SK-N-SH (cell line): Measurements from ENCODE around the gene ZNF507. TPM values are rescaled to one million over a fixed set of nuclear protein-coding genes. Genes with fewer than 3 reads are reported as not detected.

Experiments
- CTCF ChIA-PET: fragments of 300-600, 350-600 bp; formaldehyde crosslinking; extraction: SDS; loops from one replicate; lab custom pipeline; 2021; lab: Yijun Ruan, JAX
- POLR2A ChIA-PET: fragments of 350-600 bp; sonication (Branson Sonifier 250); formaldehyde crosslinking; extraction: SDS; loops from one replicate; lab custom pipeline; 2020; ENCODE audit warnings: antibody characterized with exemption, inconsistent platforms; lab: Yijun Ruan, JAX
- DNase-seq: peaks from one replicate; pipeline ENCODE4 v3.0.0; 2012
- H2AFZ ChIP-seq: fragments of 200-600 bp; sonication (generic); 2 replicates; pipeline ENCODE4 v1.8.1; 2016; ENCODE audit warnings: antibody characterized with exemption, mild to moderate bottlenecking, low read depth
- H3F3A ChIP-seq: fragments of 200-600 bp; sonication (generic); replicated peaks from 2 replicates; pipeline ENCODE3; 2016; ENCODE audit warnings: antibody characterized with exemption, mild to moderate bottlenecking; ENCODE audit not compliant: insufficient read depth
- H3K27ac ChIP-seq, 2 experiments: fragments of 200-500 bp in 1 of 2; fragments of 200-600 bp in 1 of 2; sonication (Bioruptor generic) in 1 of 2; sonication (generic), shearing (Covaris generic) in 1 of 2; 2 replicates each; pipeline versions ENCODE4 v1.5.1 to v1.6.1; 2014 to 2016; ENCODE audit warnings: low read depth in 2 of 2, inconsistent platforms in 1 of 2, low read length in 1 of 2, mild to moderate bottlenecking in 1 of 2, mixed read lengths in 1 of 2
- H3K27me3 ChIP-seq: fragments of 200-600 bp; sonication (generic), shearing (Covaris generic); 2 replicates; pipeline ENCODE4 v1.6.1; 2016; ENCODE audit warnings: mixed run types; ENCODE audit not compliant: insufficient read depth
- H3K36me3 ChIP-seq, 2 experiments: fragments of 200-500 bp in 1 of 2; fragments of 200-600 bp in 1 of 2; sonication (Bioruptor generic) in 1 of 2; sonication (generic) in 1 of 2; replicated peaks in 1 of 2; 2 replicates each; pipeline versions ENCODE3 to v1.5.1; 2014 to 2016; ENCODE audit warnings: low read length in 1 of 2, mild to moderate bottlenecking in 1 of 2; ENCODE audit not compliant: insufficient read depth in 2 of 2, control insufficient read depth in 1 of 2
- H3K4me1 ChIP-seq, 2 experiments: fragments of 200-500 bp in 1 of 2; fragments of 200-600 bp in 1 of 2; sonication (Bioruptor generic) in 1 of 2; sonication (generic), shearing (Covaris generic) in 1 of 2; 2 replicates each; pipeline versions ENCODE4 v1.5.1 to v1.6.1; 2014 to 2016; ENCODE audit warnings: low read depth in 1 of 2, low read length in 1 of 2, mixed run types in 1 of 2; ENCODE audit not compliant: insufficient read depth in 2 of 2, control insufficient read depth in 1 of 2
- H3K4me2 ChIP-seq: fragments of 200-600 bp; sonication (generic), shearing (Covaris generic); 2 replicates; pipeline ENCODE4 v1.6.1; 2017; ENCODE audit warnings: mixed run types
- H3K4me3 ChIP-seq, 2 experiments: fragments of 200-500 bp in 1 of 2; fragments of 200-600 bp in 1 of 2; sonication (Bioruptor generic) in 1 of 2; sonication (generic), shearing (Covaris generic) in 1 of 2; 2 replicates each; pipeline versions ENCODE4 v1.5.1 to v1.8.1; 2014 to 2016; ENCODE audit warnings: low read depth in 2 of 2, inconsistent platforms in 1 of 2, low read length in 1 of 2, mild to moderate bottlenecking in 1 of 2, mixed read lengths in 1 of 2, moderate library complexity in 1 of 2
- H3K79me2 ChIP-seq: fragments of 200-600 bp; sonication (generic); 2 replicates; pipeline ENCODE4 v1.8.1; 2017; ENCODE audit warnings: mild to moderate bottlenecking; ENCODE audit not compliant: insufficient read depth
- H3K9ac ChIP-seq: fragments of 200-600 bp; sonication (generic); 2 replicates; pipeline ENCODE4 v1.6.1; 2017; ENCODE audit warnings: mixed run types
- H3K9me2 ChIP-seq: fragments of 200-600 bp; sonication (generic); 2 replicates; pipeline ENCODE4 v1.6.1; 2017; ENCODE audit warnings: mixed run types
- H3K9me3 ChIP-seq: fragments of 200-600 bp; sonication (generic); 2 replicates; pipeline ENCODE4 v1.6.1; 2017; ENCODE audit warnings: mixed run types, mild to moderate bottlenecking, moderate library complexity
- H4K20me1 ChIP-seq: fragments of 200-600 bp; sonication (generic); 2 replicates; pipeline ENCODE4 v1.6.1; 2017; ENCODE audit warnings: mild to moderate bottlenecking, mixed run types; ENCODE audit not compliant: insufficient read depth
- ELF1 ChIP-seq: IDR thresholded peaks from 2 replicates; pipeline ENCODE4 v1.4.0; 2012
- EP300 ChIP-seq, 2 experiments: IDR thresholded peaks; 2 replicates each; pipeline versions ENCODE4 v1.4.0 to v1.6.1; 2012; ENCODE audit warnings: borderline replicate concordance in 1 of 2, low read depth in 1 of 2, low read length in 1 of 2
- FOXJ3 ChIP-seq: sonication (generic); formaldehyde crosslinking; IDR thresholded peaks from 2 replicates; pipeline ENCODE4 v1.5.1; 2020; ENCODE audit warnings: mild to moderate bottlenecking, missing genetic modification reagents
- FOXM1 ChIP-seq: IDR thresholded peaks from 2 replicates; pipeline ENCODE4 v1.4.0; 2012; ENCODE audit warnings: low read depth, mild to moderate bottlenecking
- GABPA ChIP-seq: IDR thresholded peaks from 2 replicates; pipeline ENCODE4 v1.4.0; 2012; ENCODE audit warnings: low read depth, mild to moderate bottlenecking
- GATA2 ChIP-seq: sonication (generic); formaldehyde crosslinking; IDR thresholded peaks from 2 replicates; pipeline ENCODE4 v1.5.0; 2020; ENCODE audit warnings: mild to moderate bottlenecking, missing genetic modification reagents
- MEF2A ChIP-seq: IDR thresholded peaks from 2 replicates; pipeline ENCODE4 v1.4.0; 2012; ENCODE audit warnings: low read depth, borderline replicate concordance
- NFIC ChIP-seq: IDR thresholded peaks from 2 replicates; pipeline ENCODE4 v1.4.0; 2012; ENCODE audit warnings: borderline replicate concordance
- NRF1 ChIP-seq: IDR thresholded peaks from 2 replicates; pipeline ENCODE4 v1.6.1; 2012; ENCODE audit warnings: low read depth, mild to moderate bottlenecking, low read length
- PBX3 ChIP-seq: IDR thresholded peaks from 2 replicates; pipeline ENCODE4; 2012
- POLR2AphosphoS5 ChIP-seq: IDR thresholded peaks from 2 replicates; pipeline ENCODE4 v1.6.1; 2012; ENCODE audit warnings: low read depth, low read length
- RAD21 ChIP-seq: IDR thresholded peaks from 2 replicates; pipeline ENCODE4 v1.6.1; 2012; ENCODE audit warnings: mild to moderate bottlenecking, low read length
- RCOR1 ChIP-seq: fragments of 150-350 bp; IDR thresholded peaks from 2 replicates; pipeline ENCODE4 v1.6.1; 2017; ENCODE audit warnings: antibody characterized with exemption, low read length
- RFX5 ChIP-seq: IDR thresholded peaks from 2 replicates; pipeline ENCODE4 v1.6.1; 2012; ENCODE audit warnings: mild to moderate bottlenecking, improper control_type of control experiment, low read length
- TAF1 ChIP-seq: IDR thresholded peaks from 2 replicates; pipeline ENCODE4 v1.6.1; 2012; ENCODE audit warnings: low read depth, mild to moderate bottlenecking, low read length, moderate library complexity, borderline replicate concordance
- TCF12 ChIP-seq: IDR thresholded peaks from 2 replicates; pipeline ENCODE4 v1.4.0; 2012
- TEAD4 ChIP-seq: IDR thresholded peaks from 2 replicates; pipeline ENCODE4 v1.4.0; 2012; ENCODE audit warnings: mild to moderate bottlenecking, borderline replicate concordance; ENCODE audit not compliant: insufficient read depth
- YY1 ChIP-seq: IDR thresholded peaks from 2 replicates; pipeline ENCODE4 v1.4.0; 2012; ENCODE audit warnings: low read depth, mild to moderate bottlenecking
- ZBTB33 ChIP-seq: IDR thresholded peaks from 2 replicates; pipeline ENCODE4 v1.4.0; 2012; ENCODE audit warnings: low read depth, borderline replicate concordance
- WGBS: methylation state at CpG from one replicate; pipeline ENCODE4 v1.1.6; 2017; ENCODE audit warnings: low lambda C conversion rate; 5-methylcytosine and 5-hydroxymethylcytosine counted together
- polyA plus RNA-seq, 3 experiments: library from polyadenylated mRNA; depleted of rRNA; stranded (reverse); fragments of >200 nt; gene quantifications; 2 replicates each; pipeline ENCODE4 v1.2.3, GENCODE V29; 2012
- TF ChIP-seq, protein P1 (sequence below): IDR thresholded peaks from 2 replicates; pipeline ENCODE4 v1.4.0; 2012; ENCODE audit warnings: low read depth
- TF ChIP-seq, protein P2 (sequence below): fragments of 150-350 bp; IDR thresholded peaks from 2 replicates; pipeline ENCODE4 v1.6.1; 2016; ENCODE audit warnings: mild to moderate bottlenecking, low read depth, low read length

The ZNF507 gene
- polyA plus RNA-seq, 1 of the 3 experiments (the other 2 are of a cell fraction) = 6.8 TPM

DNA sequence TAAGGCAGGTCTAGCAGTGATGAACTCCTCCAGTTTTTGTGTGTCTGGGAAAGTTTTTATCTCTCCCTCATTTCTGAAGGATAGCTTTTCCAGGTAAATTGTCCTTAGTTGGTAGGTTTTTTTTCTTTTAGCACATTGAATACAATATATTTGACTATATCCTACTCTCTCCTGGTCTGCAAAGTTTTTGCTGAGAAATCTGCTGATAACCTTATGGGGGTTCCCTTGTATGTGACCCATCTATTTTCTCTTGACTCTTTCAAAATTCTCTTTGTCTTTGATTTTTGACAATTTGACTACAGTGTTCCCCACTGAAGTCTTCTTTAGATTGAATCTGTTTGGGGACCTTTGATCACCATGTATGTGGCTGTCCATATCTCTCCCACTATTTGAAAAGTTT is 42.6 kb upstream of the ZNF507 start:
- Histone ChIP-seq H3K36me3 (no peaks in the 10 kb centered on the region), H3K79me2 (no peaks in the 10 kb centered on the region), H3K27ac (no peak overlapping the region), H2AFZ (no peak overlapping the region), H3K9me2 (no peaks in the 10 kb centered on the region), H3F3A (no peaks in the 10 kb centered on the region), H3K4me1 (no peaks in the 10 kb centered on the region), H4K20me1 (no peaks in the 10 kb centered on the region), H3K9me3 (no peaks in the 10 kb centered on the region), H3K4me2 (no peak overlapping the region), H3K4me3 (no peak overlapping the region), H3K9ac (no peak overlapping the region), H3K27me3 (no peaks in the 10 kb centered on the region)
- ChIA-PET POLR2A (no interaction called here), CTCF (interaction anchor here (1.9 kb wide), 1 partner anchor 16 kb away, joined by 5 read pairs; no protein-coding TSS in a partner anchor)
- no peak for DNase-seq
- no peak for TF ChIP-seq RAD21
- TF ChIP-seq TEAD4 = no peak
- TF ChIP-seq PBX3 = no peak
- no peak for TF ChIP-seq RCOR1

DNA sequence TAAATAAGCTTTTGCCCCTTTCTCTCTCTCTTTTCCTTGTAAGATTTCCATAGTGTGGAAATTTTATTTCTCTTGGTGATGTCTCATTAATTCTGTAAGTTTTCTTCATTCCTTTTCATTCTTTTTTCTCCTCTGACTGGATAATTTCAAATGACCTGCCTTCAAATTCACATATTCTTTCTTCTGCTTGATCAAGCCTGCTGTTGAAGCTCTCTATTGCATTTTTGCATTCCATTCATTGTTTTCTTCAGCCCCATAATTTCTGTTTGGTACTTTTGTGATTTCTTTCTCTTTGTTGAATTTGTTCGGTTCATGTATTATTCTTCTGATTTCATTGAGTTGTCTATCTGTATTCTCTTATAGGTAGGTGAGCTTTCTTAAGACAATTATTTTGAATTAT is 42.2 kb upstream of the ZNF507 start:
- Histone ChIP-seq H3K79me2 (no peaks in the 10 kb centered on the region), H3K9me2 (no peaks in the 10 kb centered on the region), H3K4me2 (no peak overlapping the region)
- no peak for TF ChIP-seq TCF12
- TF ChIP-seq EP300 (IDR thresholded peaks at IDR 0.05; ENCODE audit: borderline replicate concordance in 1 of 2, low read depth in 1 of 2, low read length in 1 of 2) = no peak
- TF ChIP-seq POLR2AphosphoS5 = no peak
- no peak for TF ChIP-seq FOXM1
- TF ChIP-seq, protein P1, sequence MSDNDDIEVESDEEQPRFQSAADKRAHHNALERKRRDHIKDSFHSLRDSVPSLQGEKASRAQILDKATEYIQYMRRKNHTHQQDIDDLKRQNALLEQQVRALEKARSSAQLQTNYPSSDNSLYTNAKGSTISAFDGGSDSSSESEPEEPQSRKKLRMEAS = no peak
- no peak for TF ChIP-seq PBX3
- no peak for TF ChIP-seq FOXJ3 (CRISPR knock-in tag)
- TF ChIP-seq YY1 = no peak
- TF ChIP-seq GABPA = no peak
- no peak for TF ChIP-seq ZBTB33
- no peak for TF ChIP-seq GATA2
- no peak for TF ChIP-seq NRF1
- TF ChIP-seq ELF1 = no peak
- TF ChIP-seq TEAD4 = no peak
- TF ChIP-seq RFX5 = no peak
- TF ChIP-seq TAF1 = no peak
- TF ChIP-seq, protein P2, sequence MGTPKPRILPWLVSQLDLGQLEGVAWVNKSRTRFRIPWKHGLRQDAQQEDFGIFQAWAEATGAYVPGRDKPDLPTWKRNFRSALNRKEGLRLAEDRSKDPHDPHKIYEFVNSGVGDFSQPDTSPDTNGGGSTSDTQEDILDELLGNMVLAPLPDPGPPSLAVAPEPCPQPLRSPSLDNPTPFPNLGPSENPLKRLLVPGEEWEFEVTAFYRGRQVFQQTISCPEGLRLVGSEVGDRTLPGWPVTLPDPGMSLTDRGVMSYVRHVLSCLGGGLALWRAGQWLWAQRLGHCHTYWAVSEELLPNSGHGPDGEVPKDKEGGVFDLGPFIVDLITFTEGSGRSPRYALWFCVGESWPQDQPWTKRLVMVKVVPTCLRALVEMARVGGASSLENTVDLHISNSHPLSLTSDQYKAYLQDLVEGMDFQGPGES = no peak
- TF ChIP-seq NFIC = no peak
- no peak for TF ChIP-seq MEF2A
- TF ChIP-seq, all 33 proteins: peak for 0
- WGBS = 13% methylated on average over 1 of the region's 1 CpG
- Histone ChIP-seq H3K36me3 (no peaks in the 10 kb centered on the region), H3K4me1 (no peaks in the 10 kb centered on the region), H3K4me3 (no peak overlapping the region), H4K20me1 (no peaks in the 10 kb centered on the region), H3K9ac (no peak overlapping the region), H3K9me3 (no peaks in the 10 kb centered on the region), H2AFZ (no peak overlapping the region), H3F3A (no peaks in the 10 kb centered on the region), H3K27ac (no peak overlapping the region), H3K27me3 (no peaks in the 10 kb centered on the region)
- CTCF ChIA-PET = interaction anchor here (1.9 kb wide), 1 partner anchor 16 kb away, joined by 5 read pairs; no protein-coding TSS in a partner anchor
- POLR2A ChIA-PET = no interaction called here
- no peak for DNase-seq
